ENCODE measurements around the gene ADARB2.

The ADARB2 gene

GRCh38 chr10:1395025-1395480 lies 342.3 kb downstream of the ADARB2 start:
- DNase-seq (ENCODE audit: low spot score): no peak

- DNase-seq (ENCODE audit: low spot score): no peak
Measured at GRCh38 chr10:1394155-1394912, 343.0 kb downstream of the ADARB2 start.

DNA sequence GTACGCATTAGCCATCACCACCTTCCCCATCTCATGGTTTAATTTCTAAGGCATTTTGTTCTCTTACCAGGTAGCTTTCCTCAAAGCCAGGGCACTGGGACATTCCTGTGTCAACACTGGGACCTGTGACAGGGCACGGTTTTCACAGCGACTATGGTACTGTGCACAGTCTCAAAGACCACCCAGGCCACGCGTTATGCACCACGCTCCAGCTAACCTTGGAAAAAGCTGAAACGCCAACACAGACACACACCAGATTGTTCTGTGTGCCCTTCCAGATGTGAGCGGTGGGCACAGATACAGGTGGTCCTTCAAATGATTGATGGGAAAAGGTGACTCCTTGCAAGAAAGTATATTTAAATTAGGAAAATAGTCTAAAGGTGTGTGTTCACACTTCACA lies 343.8 kb downstream of the ADARB2 start:
- no peak for DNase-seq (ENCODE audit: low spot score)

DNA sequence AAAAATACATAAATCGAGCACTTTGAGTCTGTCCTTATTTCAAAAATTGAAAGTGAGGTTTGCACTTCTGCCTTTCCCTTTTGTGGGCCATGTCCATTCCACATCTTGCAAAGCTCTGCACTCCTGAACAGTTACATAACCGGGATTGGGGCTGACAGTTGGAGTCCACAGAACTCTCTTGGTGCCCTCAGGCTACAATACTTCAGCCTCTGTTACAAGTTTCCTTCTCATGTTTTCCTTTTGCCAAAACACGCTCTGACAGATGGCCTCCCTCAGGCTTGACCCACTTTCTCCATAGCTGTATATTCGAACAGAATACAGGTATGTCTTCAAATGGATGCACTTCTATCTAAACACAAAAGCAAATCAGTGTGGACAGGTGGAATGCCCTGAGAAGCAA lies 345.2 kb downstream of the ADARB2 start:
- DNase-seq (ENCODE audit: low spot score): peak; percentile 74

- DNase-seq (ENCODE audit: low spot score): no peak
Measured at GRCh38 chr10:1390200-1390599, 347.1 kb downstream of the ADARB2 start.

DNA sequence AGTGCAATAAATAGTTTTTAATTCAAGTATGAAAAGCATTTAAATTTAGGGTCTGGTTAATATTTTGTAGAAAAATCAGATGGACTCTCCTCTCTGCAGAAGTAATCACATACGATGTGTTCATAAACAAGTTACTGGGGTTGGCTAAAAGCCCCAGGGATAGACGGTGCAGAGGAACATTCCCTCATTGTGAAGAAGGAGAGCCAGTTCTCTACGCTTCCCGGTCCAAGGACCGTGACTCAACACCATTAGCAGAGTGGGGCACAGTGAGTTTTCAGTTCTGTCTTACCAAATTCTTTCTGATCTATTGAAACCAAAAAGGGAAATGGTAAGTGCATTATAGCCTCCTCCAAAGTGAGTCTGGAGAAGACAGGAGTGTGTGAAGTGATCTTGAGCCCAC lies 353.3 kb downstream of the ADARB2 start:
- no peak for DNase-seq (ENCODE audit: low spot score)

GRCh38 chr10:1382711-1383110 lies 354.6 kb downstream of the ADARB2 start:
- DNase-seq (ENCODE audit: low spot score): no peak

DNA sequence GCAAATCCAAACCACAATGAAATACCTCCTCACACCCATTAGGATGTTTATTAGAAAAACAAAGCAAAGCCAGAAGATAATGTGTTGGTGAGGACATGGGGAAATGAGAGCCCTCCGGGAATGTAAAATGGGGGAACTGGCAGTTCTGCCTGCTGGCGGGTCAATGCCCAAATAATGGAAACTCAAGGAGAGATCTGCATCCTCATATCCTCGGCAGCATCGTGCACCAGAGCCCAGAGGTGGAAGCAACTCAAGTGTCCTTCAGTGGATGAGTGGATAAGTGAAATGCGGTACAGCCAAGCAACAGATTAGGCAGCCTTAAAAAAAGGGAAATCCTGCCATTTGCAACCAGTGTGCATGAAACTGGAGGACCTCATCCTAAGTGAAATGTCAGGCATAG lies 356.0 kb downstream of the ADARB2 start:
- DNase-seq (ENCODE audit: low spot score): no peak

DNA sequence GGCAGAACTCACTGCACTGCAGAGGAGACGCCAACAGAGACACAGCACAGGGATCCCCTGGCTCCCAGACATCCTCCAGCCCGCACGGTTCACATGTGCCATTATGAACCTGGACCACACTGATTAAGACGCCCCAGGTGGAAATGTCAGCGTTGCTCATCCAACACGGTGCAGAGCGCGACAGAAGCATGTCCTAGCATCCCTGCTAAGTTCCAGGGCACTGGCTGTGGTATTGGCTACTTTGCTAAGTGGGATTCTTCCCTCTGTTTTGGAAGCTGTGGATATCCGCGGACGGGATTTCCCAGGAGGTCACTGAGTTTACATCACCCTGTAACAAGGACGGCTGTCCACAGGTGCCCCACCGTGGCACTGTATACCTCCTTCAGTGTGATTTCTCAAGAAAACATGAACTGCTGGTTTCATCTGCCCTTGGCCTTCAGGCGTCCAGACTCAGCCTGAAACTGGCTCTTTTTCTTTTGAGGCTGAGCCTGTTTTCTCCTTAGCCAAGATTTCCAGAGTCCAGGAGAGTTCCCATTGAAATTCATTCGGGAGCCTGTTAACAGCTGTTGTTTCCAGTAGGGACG lies 357.1 kb downstream of the ADARB2 start:
- no peak for DNase-seq (ENCODE audit: low spot score)

- no peak for DNase-seq (ENCODE audit: low spot score)
Measured at GRCh38 chr10:1379601-1380000, 357.7 kb downstream of the ADARB2 start.

DNA sequence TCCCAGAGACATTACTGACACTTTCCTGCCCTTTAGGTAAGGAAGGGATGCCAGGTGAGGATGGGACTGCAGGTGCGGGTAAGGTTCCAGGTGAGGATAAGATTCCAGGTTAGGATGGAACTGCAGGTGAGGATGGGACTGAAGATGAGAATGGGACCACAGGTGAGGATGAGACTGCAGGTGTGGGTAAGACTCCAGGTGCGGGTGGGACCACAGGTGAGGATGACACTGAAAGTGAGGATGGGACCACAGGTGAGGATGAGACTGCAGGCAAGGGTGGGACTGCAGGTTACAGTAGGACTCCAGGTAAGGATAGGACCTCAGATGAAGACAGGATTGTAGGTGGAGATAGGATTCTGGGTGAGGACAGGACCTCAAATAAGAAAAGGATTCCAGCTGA lies 358.9 kb downstream of the ADARB2 start:
- DNase-seq (ENCODE audit: low spot score): no peak

DNA sequence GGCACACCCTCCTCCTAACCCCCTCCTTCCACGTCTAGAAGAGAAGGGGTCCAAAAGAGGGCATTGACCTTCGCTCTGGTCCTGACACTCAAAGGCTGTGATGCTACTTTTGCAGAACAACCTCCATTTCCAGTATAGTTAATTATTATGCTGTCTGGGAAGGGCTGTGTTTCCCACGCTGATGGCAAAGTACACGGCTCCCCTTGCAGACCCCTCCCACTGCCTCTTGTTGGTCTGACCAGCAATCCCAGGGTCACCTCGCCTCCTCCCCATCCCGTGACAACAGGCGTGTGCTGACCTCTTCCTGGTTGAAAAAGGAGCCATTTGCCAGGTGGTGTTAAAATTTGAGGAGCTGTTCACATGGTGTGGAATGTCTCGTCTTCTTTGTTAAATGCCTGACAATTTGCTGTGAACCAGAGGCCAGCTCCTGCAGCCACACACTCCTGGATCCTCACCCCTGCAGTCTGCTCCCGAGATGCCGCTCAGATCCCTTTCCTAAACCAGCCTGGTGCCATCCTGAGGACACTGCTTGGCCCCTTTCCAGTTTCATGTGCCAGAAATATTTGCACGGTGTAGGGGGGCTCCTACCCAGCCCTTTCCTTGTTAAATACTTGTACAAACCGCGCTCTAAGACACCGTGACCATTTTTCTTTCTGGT lies 359.5 kb downstream of the ADARB2 start:
- DNase-seq (ENCODE audit: low spot score): no peak

DNA sequence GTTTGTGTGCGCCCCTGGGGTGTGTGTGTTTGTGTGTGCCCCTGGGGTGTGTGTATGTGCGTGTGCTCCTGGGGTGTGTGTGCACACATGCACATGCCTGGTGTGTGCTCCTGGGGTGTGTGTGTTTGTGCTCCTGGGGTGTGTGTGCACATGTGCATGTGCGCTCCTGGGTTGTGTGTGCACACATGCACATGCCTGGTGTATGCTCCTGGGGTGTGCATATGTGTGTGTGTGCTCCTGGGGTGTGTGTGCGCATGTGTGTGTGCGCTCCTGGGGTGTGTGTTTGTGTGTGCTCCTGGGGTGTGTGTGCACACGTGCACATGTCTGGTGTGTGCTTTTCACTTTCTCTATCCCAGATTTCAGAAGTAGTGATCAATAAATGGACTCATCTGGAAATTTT lies 360.1 kb downstream of the ADARB2 start:
- DNase-seq (ENCODE audit: low spot score): no peak

DNA sequence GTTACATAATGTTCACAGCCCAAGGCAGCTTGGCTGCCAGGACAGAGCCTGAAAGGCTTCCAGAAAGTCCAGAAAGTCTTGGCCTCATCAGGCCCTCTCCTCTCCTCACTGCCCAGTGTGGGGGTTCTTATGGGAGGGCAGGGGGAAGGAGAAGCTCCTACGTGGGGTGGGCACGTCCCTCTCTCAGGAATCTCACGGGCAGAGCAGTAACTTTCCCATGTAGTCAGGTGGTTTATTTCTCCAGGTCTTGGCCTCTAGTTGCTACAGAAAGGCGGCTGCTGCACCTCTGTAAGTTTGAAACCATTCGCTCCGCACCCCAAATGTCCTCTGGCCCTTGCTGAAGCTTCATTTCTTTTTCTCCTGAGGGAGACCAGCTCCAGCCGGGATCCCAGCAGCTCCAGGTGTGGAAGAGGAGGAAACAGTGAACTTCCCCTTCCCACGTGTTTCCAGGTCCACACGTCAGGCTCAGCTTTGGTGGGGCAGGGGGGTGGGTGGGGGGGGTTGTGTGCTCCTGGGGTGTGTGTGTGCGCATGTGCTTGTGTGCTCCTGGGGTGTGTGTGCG lies 360.9 kb downstream of the ADARB2 start:
- DNase-seq (ENCODE audit: low spot score): no peak

DNA sequence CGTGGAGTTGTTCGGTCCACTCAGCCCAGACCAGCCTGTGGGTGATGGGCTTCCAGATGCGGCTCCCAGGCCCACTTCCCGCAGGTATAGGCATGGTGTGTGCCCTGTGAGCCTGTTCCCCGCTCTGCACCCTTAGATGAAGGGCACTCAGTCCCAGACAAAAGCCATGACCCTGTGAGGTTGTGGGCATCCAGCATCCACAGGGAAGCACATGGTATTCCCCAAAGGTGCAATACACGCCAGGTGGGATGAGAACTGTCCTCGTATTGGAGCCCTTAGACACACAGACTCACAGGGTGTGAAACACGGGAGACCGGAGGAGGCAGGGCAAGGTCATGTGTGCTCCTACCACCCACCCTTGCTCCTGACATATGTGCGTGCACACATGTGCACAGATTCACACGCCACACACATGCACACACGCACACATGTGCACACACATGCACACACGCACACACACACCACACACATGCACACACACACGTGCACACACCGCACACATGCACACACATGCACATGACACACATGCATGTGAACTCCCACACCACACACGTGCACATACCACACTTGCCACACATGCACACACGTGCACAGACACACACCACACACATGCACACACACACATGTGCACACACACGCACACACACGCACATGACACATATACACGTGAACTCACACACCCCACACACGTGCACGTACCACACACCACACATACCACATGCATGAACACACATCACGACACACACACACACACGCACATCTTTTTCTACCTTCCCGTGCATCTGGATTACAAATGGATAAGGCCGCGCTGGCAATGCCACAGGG lies 361.8 kb downstream of the ADARB2 start:
- no peak for DNase-seq (ENCODE audit: low spot score)

DNA sequence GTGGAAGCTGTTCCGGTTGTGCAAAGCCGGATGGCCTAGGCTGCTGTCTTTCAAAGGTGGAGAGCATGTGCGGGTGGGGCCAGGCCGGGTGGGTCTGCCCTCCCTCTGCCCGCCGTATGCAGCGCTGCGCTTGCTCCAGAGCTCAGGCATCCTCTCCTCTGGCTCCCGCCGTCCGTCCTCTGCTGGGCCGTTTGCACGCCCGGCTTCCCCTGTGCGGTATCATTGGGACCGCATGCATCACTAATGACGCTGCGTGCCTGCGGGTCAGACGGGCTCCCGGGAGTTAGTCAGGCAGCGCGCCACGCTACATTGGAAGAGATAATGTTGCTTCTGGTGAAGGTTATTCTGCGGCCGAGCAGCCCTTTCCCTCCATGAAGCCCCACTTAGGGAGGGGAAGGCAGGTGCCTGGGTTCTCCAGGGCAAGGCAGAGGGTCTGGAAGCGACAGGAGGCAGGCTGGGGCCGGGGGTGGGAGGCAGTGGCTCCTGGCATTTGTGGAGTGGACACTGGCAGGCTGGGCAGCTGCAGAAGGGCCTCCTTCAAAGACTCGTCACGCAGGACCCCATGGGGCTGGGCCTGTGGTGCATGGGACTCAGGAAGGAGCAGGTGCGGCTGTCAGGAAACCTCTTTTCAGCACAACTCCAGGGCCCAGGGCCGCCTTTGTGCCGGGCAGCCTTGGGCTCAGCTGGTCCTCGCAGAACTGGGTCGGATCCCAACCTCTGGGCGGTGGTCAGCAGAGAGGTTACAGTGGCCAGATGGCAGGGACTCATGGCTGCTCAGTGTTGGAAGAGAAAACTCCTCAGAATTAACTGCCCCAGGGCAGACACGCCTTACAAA lies 362.6 kb downstream of the ADARB2 start:
- DNase-seq (ENCODE audit: low spot score): no peak

DNA sequence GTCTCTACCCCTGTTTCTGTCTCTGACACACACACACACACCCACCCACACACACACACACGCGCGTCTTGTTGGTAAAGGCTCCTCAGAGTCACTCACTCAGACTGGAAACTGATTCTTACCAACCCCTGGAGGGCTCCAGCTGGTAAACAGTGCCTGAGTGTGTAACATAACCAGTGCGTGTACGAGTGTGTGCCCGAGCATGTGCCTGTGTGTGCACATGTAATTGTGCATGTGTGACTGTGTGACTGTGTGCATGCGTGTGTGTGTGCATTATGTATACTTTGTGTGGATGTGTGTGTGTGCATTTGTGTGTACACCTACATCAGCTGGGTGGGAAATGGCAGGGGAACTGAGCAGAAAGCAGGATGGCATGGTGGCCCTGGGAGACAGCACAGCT lies 364.0 kb downstream of the ADARB2 start:
- DNase-seq (ENCODE audit: low spot score): no peak

- no peak for DNase-seq (ENCODE audit: low spot score)
Measured at GRCh38 chr10:1372212-1372611, 365.1 kb downstream of the ADARB2 start.

GRCh38 chr10:1370298-1370697 lies 367.0 kb downstream of the ADARB2 start:
- no peak for DNase-seq (ENCODE audit: low spot score)

DNA sequence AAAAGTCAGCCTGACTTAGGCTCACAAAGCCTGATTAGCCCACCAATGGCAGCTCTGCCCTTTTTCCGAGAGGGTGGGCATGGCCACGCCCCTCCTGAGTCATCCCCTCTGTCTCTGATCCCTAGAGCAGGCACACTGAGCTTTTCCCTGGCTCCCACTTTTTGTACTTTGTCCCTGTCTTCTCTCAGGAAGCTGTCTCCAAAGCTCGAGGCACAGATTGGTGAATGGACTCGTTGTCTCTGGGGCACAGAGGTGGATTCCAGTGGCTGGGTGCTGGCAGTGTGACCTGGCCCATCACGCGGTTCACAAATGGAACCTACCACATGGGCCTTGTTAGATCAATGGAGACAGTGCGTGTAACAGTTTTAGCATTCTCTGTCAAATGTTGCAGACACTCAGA lies 367.7 kb downstream of the ADARB2 start:
- DNase-seq (ENCODE audit: low spot score): no peak

GRCh38 chr10:1369197-1369596 lies 368.1 kb downstream of the ADARB2 start:
- no peak for DNase-seq (ENCODE audit: low spot score)

Data from cerebellar cortex (tissue), 1 donor.